Middle frontal gyrus (tissue), 1 donor: ENCODE measurements around the gene ZFHX3.

Source experiments
- DNase-seq: peaks from one replicate; pipeline ENCODE4 v3.0.0-alpha.2; 2015; ENCODE audit warnings: low spot score; ENCODE audit errors: extremely low spot score

ZFHX3 gene

GRCh38 chr16:73056921-73057290 lies 9.0 kb upstream of the ZFHX3 start:
- DNase-seq: no peak

GRCh38 chr16:73056448-73056847 lies 8.5 kb upstream of the ZFHX3 start:
- no peak for DNase-seq

DNA sequence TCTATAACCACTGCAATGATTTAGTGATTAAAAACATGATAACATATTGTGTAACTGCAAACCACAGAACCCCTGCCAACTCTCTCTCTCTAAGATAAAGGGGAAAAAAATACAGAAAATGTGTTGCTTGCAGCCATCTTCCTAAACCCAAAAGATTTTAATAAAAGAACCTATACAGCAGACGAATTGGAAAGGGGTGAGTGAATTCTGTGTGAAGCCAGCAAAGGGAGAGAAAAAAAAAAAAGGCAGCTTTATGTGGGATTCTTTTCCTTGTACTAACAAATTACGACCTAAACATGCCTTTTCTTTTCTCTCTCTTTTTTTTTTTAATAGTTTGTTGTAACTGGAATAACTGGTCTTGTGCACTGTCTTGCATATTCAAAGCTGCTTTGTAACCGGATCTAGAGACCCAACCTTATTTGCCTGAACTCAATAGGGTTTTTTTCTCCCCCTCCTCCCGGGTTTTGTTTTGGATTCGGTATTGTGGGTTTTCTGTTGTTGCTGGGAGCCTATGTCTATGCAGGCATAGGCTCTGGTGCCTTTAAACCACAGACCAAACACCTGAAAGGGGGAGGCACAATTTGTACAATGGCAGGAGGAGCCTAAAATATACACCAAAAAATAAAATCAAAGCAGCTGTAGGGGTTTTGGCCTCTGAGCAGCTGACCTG lies 7.0 kb upstream of the ZFHX3 start:
- DNase-seq: no peak

GRCh38 chr16:73054498-73054812 lies 6.5 kb upstream of the ZFHX3 start:
- no peak for DNase-seq

- no peak for DNase-seq
Measured at GRCh38 chr16:73054125-73054484, 6.2 kb upstream of the ZFHX3 start.

GRCh38 chr16:73053364-73054124 lies 5.6 kb upstream of the ZFHX3 start:
- no peak for DNase-seq

- no peak for DNase-seq
Measured at GRCh38 chr16:73053038-73053363, 5.1 kb upstream of the ZFHX3 start.

DNA sequence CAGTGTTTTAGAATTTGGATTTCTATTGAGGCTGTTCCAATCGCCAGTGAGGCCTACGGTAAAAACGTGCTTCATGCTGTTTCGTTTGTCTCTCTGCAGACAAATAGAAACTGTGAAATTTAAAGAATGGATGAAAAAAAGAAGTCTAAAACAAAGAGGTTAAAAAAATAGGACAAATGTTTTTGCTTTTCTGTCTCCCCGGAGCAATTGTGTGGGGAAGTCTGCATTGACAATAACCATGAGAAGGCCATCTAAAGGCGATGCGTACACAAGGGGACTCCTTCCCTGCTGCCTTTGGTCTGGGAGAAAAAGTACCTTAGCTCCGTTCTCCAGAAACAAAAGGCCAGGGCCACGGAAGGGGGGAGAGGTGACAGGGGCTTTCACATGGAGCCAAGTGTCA lies 4.6 kb upstream of the ZFHX3 start:
- no peak for DNase-seq

GRCh38 chr16:73051961-73052360 lies 4.0 kb upstream of the ZFHX3 start:
- no peak for DNase-seq

- no peak for DNase-seq
Measured at GRCh38 chr16:73051226-73051625, 3.3 kb upstream of the ZFHX3 start.

DNA sequence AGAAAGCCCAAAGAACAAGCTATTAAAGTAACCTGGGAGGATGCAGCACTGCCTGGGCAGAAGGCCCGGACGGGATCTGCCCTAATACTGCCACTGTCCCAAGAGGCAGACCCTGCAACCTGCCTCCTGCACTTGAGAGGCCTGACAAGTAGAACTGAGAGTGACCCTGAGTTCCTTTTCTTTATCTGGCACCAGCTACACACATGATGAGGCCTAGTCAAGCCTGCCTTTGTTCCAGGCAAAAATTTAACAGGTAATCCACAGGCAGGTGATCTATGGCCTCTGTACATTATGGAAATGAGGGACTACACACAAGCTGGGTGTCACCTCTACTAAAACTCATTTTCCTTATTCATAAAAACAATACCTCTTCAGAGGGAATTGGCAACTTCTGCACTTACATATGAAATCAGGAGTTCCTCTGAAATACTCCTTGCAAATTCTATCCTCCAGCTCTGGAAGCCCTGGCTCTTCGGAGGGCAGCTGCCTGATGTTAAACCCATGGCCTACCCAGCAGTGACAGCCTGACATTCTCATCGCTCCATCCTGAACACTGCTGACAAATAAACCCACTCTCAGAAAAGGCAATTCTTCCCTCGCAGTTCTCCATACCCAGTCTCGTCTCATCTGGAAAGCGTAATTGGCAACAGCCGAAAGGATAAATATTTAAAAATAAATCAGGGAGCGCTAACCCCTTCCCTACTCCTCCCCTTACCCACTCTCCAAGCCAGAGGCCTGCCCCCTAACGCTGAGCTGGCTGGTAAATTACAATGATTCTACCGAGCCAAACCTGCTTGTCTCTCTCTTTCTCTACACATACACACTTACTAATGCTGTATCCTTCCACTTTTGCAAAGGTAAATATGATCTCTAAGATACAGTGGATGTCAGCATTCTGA lies 2.5 kb upstream of the ZFHX3 start:
- no peak for DNase-seq

GRCh38 chr16:73049511-73049910 lies 1.6 kb upstream of the ZFHX3 start:
- DNase-seq: no peak

DNA sequence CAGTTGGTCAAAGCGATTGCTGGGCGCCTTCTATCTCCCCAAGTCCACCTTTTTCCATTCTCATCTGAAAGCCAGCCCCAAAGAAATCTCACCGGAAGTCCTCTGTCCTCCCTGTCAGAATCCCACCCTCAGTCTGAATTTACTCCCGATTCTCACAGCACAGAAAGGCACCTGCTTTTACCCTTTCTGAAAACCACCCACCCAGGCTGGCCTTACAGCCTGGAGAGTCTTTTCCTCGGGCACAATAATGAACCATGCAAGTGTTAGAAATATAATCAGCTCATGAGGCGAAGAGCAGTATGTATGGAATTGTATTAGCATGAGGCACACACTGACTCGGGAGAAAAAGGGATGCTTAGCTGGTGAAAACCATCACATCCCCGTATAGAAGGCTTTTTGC lies 1.2 kb upstream of the ZFHX3 start:
- no peak for DNase-seq

DNA sequence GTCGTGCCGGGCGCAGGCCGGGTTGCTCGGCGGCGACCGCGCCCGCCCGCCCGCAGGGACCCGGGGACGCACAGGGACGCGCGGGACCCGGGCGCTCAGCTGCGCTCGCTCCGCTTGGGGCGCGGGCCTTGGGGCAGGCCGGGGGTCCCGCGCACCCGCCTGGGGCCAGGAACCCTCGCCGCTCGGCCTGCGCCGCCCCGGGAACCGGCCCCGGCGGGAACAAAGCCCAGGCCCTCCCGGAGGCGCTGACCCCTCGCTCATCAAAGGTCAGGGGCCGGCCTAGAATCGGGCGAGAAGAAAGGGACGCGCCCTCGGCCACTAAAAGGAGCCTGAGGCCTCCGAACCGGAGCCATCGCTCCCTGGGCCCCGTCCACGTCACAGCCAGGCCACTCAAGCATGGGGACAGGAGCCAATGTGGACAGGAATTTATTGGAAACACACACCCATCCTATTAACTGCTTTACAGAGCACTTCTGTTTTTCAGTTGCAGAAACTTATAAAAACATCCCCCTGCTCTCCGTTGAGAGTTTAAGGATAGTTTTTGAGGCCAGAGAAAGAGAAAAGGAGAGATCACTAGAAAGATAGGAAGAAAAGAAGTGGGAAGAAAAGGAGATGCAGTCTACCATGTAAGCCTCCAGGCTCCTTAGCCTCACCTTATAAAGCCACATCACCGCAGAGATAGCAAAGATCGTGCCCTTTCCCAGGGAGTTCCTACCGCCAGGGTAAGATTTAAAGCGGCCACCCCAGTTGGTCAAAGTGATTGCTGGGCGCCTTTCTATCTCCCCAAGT lies 558 bp upstream of the ZFHX3 start:
- DNase-seq: no peak

DNA sequence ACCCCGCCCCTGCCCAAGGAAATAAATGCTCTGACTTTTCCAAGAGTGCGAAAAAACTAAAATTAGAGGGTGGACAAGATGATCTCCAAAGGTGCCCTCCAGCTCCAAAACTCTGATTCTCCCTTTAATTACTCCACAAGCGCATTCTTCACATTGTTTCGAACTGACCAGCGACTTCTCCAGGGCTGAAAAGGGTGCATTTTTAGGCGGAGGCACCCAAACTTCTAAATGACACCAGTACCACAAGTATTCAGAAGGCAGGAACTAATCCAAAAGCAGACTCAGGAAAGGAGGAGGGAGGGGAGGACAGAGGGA lies 750 bp downstream of the ZFHX3 start:
- no peak for DNase-seq

DNA sequence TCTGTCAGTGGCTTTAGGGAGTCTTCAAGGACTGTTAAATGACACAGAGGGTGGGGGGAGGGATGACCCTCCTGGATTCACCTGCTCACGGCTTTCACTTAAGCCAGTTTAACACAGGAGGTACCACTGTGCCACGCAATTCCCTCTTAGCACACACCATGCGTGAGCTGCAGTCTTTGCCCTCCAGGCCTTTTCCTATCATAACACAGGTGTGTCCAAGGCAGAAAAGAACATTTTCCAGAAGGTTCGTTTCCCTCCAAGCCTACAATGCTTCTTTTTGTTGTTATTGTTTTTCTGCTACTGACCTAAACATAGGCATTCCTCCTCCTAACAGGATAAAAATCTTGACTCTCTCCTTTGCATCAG lies 1.1 kb downstream of the ZFHX3 start:
- DNase-seq: no peak

- DNase-seq: no peak
Measured at GRCh38 chr16:73046202-73046848, 1.6 kb downstream of the ZFHX3 start.

- no peak for DNase-seq
Measured at GRCh38 chr16:73043828-73044467, 4.0 kb downstream of the ZFHX3 start.

- DNase-seq: no peak
Measured at GRCh38 chr16:73042807-73043206, 5.1 kb downstream of the ZFHX3 start.

- no peak for DNase-seq
Measured at GRCh38 chr16:73041676-73042075, 6.3 kb downstream of the ZFHX3 start.
